MM.1S (cell line): Measurements from ENCODE around the gene TRIM25.

Experiments used
- DNase-seq: peaks from one replicate; pipeline ENCODE4 v3.0.0-alpha.2; 2015
- H2AFZ ChIP-seq: fragments of 300-600 bp; sonication (generic); 2 replicates; pipeline ENCODE4 v1.6.0; 2016; ENCODE audit warnings: antibody characterized with exemption, low read length
- H3F3A ChIP-seq: fragments of 300-600 bp; sonication (generic); 2 replicates; pipeline ENCODE4 v1.6.1; 2016; ENCODE audit warnings: mild to moderate bottlenecking, antibody characterized with exemption, low read length, moderate library complexity, mixed read lengths; ENCODE audit not compliant: insufficient read depth
- H3K27ac ChIP-seq: fragments of 300-600 bp; sonication (generic); 2 replicates; pipeline ENCODE4 v1.5.1; 2016; ENCODE audit warnings: mild to moderate bottlenecking, low read length
- H3K27me3 ChIP-seq: fragments of 300-600 bp; sonication (generic); replicated peaks from 2 replicates; pipeline ENCODE4 v1.6.0; 2016; ENCODE audit warnings: low read length; ENCODE audit not compliant: insufficient read depth
- H3K36me3 ChIP-seq: fragments of 300-600 bp; sonication (generic); replicated peaks from 2 replicates; pipeline ENCODE4 v1.6.1; 2016; ENCODE audit warnings: mild to moderate bottlenecking, low read length, mixed read lengths; ENCODE audit not compliant: insufficient read depth
- H3K4me1 ChIP-seq: fragments of 300-600 bp; sonication (generic); 2 replicates; pipeline ENCODE4 v1.6.1; 2016; ENCODE audit warnings: low read length, mixed read lengths
- H3K4me2 ChIP-seq: fragments of 300-600 bp; sonication (generic); 2 replicates; pipeline ENCODE4 v1.6.0; 2016; ENCODE audit warnings: low read depth, low read length
- H3K4me3 ChIP-seq: fragments of 300-600 bp; sonication (generic); 2 replicates; pipeline ENCODE4 v1.5.1; 2016; ENCODE audit warnings: low read length, mixed read lengths
- H3K79me2 ChIP-seq: fragments of 300-600 bp; sonication (generic); 2 replicates; pipeline ENCODE4 v1.6.1; 2016; ENCODE audit warnings: mixed run types, low read length, mixed read lengths
- H3K9ac ChIP-seq: fragments of 300-600 bp; sonication (generic); 2 replicates; pipeline ENCODE4 v1.6.1; 2016; ENCODE audit warnings: low read length, mixed read lengths
- H3K9me2 ChIP-seq: fragments of 300-600 bp; sonication (generic); replicated peaks from 2 replicates; pipeline ENCODE4 v1.6.1; 2016; ENCODE audit warnings: mild to moderate bottlenecking, low read length, mixed read lengths; ENCODE audit not compliant: insufficient read depth
- H3K9me3 ChIP-seq: fragments of 300-600 bp; sonication (generic); replicated peaks from 2 replicates; pipeline ENCODE4 v1.6.1; 2016; ENCODE audit warnings: mild to moderate bottlenecking, low read length, mixed read lengths; ENCODE audit not compliant: insufficient read depth
- H4K20me1 ChIP-seq: fragments of 300-600 bp; sonication (generic); 2 replicates; pipeline ENCODE4 v1.6.1; 2016; ENCODE audit warnings: mild to moderate bottlenecking, low read length, moderate library complexity, mixed read lengths; ENCODE audit not compliant: insufficient read depth
- EZH2 ChIP-seq: fragments of 300-600 bp; sonication (generic); optimal IDR thresholded peaks from 2 replicates; pipeline ENCODE3; 2017; ENCODE audit warnings: low read depth, mild to moderate bottlenecking, antibody characterized with exemption, low read length, mixed read lengths
- EZH2phosphoT487 ChIP-seq: fragments of 300-600 bp; sonication (generic); IDR thresholded peaks from 2 replicates; pipeline ENCODE4 v1.6.1; 2018; ENCODE audit warnings: antibody characterized with exemption, low read length
- TF ChIP-seq, protein P1 (sequence below): fragments of 300-600 bp; sonication (generic); IDR thresholded peaks from 2 replicates; pipeline ENCODE4 v1.5.1; 2016; ENCODE audit warnings: antibody characterized with exemption, low read length, mixed read lengths

Gene TRIM25

DNA sequence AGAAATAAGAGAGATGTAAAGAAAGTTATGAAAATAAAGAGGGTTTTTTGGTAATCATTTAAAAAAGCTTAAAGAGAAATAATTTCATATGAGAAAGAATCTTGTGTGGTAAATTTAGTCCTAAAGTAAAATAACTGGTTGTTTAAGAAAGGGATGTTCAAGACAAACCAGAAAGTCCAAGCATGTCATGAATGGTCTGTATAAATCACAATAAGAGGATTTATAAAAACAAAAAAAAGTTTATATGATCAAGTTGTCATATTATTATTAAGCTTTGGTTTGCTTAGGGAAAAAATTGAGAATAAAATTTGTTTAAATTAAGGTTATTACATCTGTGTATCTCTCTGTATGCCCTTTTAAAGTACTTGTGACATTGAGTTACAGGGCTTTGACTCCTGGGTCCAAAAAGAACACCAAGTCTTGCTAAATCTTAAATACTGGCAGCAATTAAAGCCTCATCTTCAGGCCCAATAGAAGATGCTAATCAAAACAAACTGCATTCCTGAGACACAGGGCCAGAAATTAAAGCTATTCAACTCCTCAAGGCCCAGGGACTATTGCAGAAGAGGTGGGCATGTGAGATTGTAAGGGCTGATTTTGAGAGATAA lies 15.6 kb upstream of the TRIM25 start:
- H3K9me2 ChIP-seq = no peaks in the 10 kb centered on the region
- peaks cover 8% of the 10 kb centered on the region for H3K4me1 ChIP-seq
- peaks cover 5% of the 10 kb centered on the region for H3F3A ChIP-seq
- no peaks in the 10 kb centered on the region for H3K36me3 ChIP-seq
- TF ChIP-seq EZH2phosphoT487 (no peak), EZH2 (no peak)
- TF ChIP-seq, protein P1, sequence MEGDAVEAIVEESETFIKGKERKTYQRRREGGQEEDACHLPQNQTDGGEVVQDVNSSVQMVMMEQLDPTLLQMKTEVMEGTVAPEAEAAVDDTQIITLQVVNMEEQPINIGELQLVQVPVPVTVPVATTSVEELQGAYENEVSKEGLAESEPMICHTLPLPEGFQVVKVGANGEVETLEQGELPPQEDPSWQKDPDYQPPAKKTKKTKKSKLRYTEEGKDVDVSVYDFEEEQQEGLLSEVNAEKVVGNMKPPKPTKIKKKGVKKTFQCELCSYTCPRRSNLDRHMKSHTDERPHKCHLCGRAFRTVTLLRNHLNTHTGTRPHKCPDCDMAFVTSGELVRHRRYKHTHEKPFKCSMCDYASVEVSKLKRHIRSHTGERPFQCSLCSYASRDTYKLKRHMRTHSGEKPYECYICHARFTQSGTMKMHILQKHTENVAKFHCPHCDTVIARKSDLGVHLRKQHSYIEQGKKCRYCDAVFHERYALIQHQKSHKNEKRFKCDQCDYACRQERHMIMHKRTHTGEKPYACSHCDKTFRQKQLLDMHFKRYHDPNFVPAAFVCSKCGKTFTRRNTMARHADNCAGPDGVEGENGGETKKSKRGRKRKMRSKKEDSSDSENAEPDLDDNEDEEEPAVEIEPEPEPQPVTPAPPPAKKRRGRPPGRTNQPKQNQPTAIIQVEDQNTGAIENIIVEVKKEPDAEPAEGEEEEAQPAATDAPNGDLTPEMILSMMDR = no peak
- no peak overlapping the region for H2AFZ ChIP-seq
- H3K4me2 ChIP-seq = no peak overlapping the region
- H4K20me1 ChIP-seq = no peaks in the 10 kb centered on the region
- no peaks in the 10 kb centered on the region for H3K79me2 ChIP-seq
- no peaks in the 10 kb centered on the region for H3K9me3 ChIP-seq
- no peak overlapping the region for H3K9ac ChIP-seq
- no peak overlapping the region for H3K4me3 ChIP-seq
- no peak for DNase-seq
- H3K27ac ChIP-seq = no peak overlapping the region
- H3K27me3 ChIP-seq = no peaks in the 10 kb centered on the region

DNA sequence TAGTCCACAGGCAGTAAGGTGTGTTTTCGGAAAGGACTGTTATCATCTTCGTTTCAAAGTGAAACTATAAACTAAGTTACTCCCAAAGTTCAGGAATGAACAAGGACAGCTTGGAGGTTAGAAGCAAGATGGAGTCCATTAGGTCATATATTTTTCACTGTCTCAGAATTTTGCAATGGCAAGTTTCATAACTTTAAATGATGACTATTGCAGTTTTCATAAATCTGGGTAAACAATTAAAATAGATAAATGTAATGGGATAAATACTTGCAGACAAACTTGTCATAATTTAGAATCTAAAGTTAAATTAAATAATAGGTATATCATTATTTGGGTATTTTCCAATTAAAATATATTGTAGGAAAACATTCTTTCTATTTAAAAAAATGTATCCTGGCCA lies 14.7 kb upstream of the TRIM25 start:
- Histone ChIP-seq H3F3A (no peaks in the 10 kb centered on the region), H3K4me3 (no peak overlapping the region), H4K20me1 (no peaks in the 10 kb centered on the region), H3K4me2 (no peak overlapping the region), H3K36me3 (no peaks in the 10 kb centered on the region), H3K27me3 (no peaks in the 10 kb centered on the region), H3K4me1 (no peaks in the 10 kb centered on the region), H3K9me3 (no peaks in the 10 kb centered on the region), H3K9me2 (no peaks in the 10 kb centered on the region), H3K79me2 (no peaks in the 10 kb centered on the region), H3K9ac (no peak overlapping the region), H3K27ac (no peak overlapping the region), H2AFZ (no peak overlapping the region)
- DNase-seq = no peak
- TF ChIP-seq EZH2phosphoT487 (no peak), EZH2 (no peak)
- TF ChIP-seq, protein P1 = no peak

DNA sequence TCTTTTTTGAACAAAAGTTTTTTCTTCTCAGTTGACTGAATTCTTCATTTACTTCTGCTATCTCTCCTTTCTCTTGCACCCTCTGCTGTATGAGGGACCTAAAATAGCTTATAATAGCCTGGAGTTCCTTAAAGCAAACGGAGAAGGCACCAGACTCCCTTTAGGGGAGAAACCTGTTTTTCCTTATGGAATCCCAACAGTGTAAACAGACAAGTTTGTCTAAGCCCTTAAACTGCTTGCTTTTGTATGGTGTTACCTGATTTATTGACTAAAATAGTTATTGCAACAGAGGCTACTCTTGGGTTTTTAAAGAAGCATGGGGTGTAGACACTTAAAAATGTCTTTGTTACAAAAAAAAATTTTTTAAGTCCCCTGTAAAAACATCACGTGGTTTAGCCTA lies 12.9 kb upstream of the TRIM25 start:
- Histone ChIP-seq H2AFZ (no peak overlapping the region), H3K9ac (no peak overlapping the region), H3K9me2 (no peaks in the 10 kb centered on the region), H3K4me2 (no peak overlapping the region), H3K79me2 (no peaks in the 10 kb centered on the region), H3K9me3 (no peaks in the 10 kb centered on the region), H4K20me1 (no peaks in the 10 kb centered on the region), H3F3A (no peaks in the 10 kb centered on the region), H3K27ac (no peak overlapping the region), H3K36me3 (no peaks in the 10 kb centered on the region), H3K27me3 (no peaks in the 10 kb centered on the region), H3K4me3 (no peak overlapping the region), H3K4me1 (no peaks in the 10 kb centered on the region)
- no peak for TF ChIP-seq EZH2phosphoT487
- DNase-seq = no peak

DNA sequence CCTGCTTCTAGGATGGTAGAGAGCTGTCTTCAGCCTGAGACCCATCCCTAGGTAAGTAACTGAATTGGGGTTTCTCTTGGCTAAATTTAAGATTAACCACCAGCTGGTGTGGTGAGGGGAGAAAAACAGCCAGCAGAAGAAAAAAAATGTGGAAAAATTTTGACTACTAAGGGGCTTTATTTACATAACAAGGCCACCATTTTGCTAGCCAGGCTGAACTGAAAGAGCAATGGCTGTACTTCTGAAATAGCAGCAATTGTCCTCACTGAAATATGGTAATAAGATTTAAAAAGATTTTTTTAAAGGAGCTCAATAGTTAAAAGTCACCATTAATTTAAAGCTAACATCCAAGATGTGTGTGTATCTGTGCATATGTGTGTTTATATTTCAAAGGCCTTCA lies 12.4 kb upstream of the TRIM25 start:
- Histone ChIP-seq H3K9me2 (no peaks in the 10 kb centered on the region), H3K27ac (no peak overlapping the region), H3K79me2 (no peaks in the 10 kb centered on the region), H3F3A (no peaks in the 10 kb centered on the region), H2AFZ (no peak overlapping the region), H3K36me3 (no peaks in the 10 kb centered on the region), H3K9ac (no peak overlapping the region), H3K9me3 (no peaks in the 10 kb centered on the region), H3K4me2 (no peak overlapping the region), H3K4me1 (no peaks in the 10 kb centered on the region), H3K27me3 (no peaks in the 10 kb centered on the region), H4K20me1 (no peaks in the 10 kb centered on the region), H3K4me3 (no peak overlapping the region)
- TF ChIP-seq, protein P1 = no peak
- no peak for TF ChIP-seq EZH2
- TF ChIP-seq EZH2phosphoT487 = no peak
- no peak for DNase-seq
